Measurements from ENCODE around the gene HDAC7.

GRCh38 chr12:47752121-47752520, 67.6 kb downstream of the HDAC7 start:
- TF ChIP-seq TAF1 (IDR thresholded peaks at IDR 0.05; ENCODE audit: low read depth) (no peak), CREB1 (IDR thresholded peaks at IDR 0.05; ENCODE audit: low read depth) (no peak), YY1 (IDR thresholded peaks at IDR 0.05; ENCODE audit: low read depth) (no peak)
